GM21515 (cell line): ENCODE results near the gene KARS1.

Experiments used
- ATAC-seq: cut with Tn5 transposase; IDR thresholded peaks from one replicate; pipeline ENCODE4 v1.9.1; 2021; ENCODE audit not compliant: unreplicated experiment

KARS1 gene

GRCh38 chr16:75647492-75648264 is at the start of gene KARS1, which contains the start of gene TERF2IP:
KARS1 (minus strand) TSS chr16:75647665; CDS start chr16:75647639, 26 bp downstream.
TERF2IP (plus strand) TSS chr16:75647773; CDS start chr16:75647883, 110 bp downstream.
- peak; percentile 84 for ATAC-seq

- ATAC-seq, result no peak
Measured at GRCh38 chr16:75695708-75696107, 48.2 kb upstream of the KARS1 start.

- ATAC-seq, result no peak
Measured at GRCh38 chr16:75687361-75687760, 39.9 kb upstream of the KARS1 start.

GRCh38 chr16:75682308-75682707 is 34.8 kb upstream of the KARS1 start:
- ATAC-seq, result no peak

GRCh38 chr16:75679366-75679765 is 31.9 kb upstream of the KARS1 start:
- no peak for ATAC-seq

- no peak for ATAC-seq
Measured at GRCh38 chr16:75676909-75677308, 29.4 kb upstream of the KARS1 start, which contains the start of gene CPHXL2. CPHXL2 (minus strand) TSS chr16:75677009; CDS start chr16:75676999, 10 bp downstream.

- no peak for ATAC-seq
Measured at GRCh38 chr16:75667503-75667902, 20.0 kb upstream of the KARS1 start.

GRCh38 chr16:75660726-75661302 is 13.3 kb upstream of the KARS1 start:
- no peak for ATAC-seq

- ATAC-seq, result no peak
Measured at GRCh38 chr16:75660321-75660720, 12.9 kb upstream of the KARS1 start.

- no peak for ATAC-seq
Measured at GRCh38 chr16:75658175-75658574, 10.7 kb upstream of the KARS1 start.

GRCh38 chr16:75653922-75654321 is 6.5 kb upstream of the KARS1 start:
- ATAC-seq, result no peak

- peak; percentile 37 for ATAC-seq
Measured at GRCh38 chr16:75648265-75649076, 1.0 kb upstream of the KARS1 start.

GRCh38 chr16:75647112-75647491 is 363 bp downstream of the KARS1 start:
- peak; percentile 22 for ATAC-seq

- ATAC-seq, result no peak
Measured at GRCh38 chr16:75644240-75645012, 3.0 kb downstream of the KARS1 start.

- ATAC-seq, result no peak
Measured at GRCh38 chr16:75640598-75640997, 6.9 kb downstream of the KARS1 start.

GRCh38 chr16:75635036-75635435 is 12.4 kb downstream of the KARS1 start:
- no peak for ATAC-seq

- ATAC-seq, result no peak
Measured at GRCh38 chr16:75632857-75633256, 14.6 kb downstream of the KARS1 start.

GRCh38 chr16:75630052-75630451 is 17.4 kb downstream of the KARS1 start:
- ATAC-seq, result no peak

- no peak for ATAC-seq
Measured at GRCh38 chr16:75629132-75629531, 18.3 kb downstream of the KARS1 start.

GRCh38 chr16:75628351-75628750 is 19.1 kb downstream of the KARS1 start:
- ATAC-seq, result no peak

- ATAC-seq, result no peak
Measured at GRCh38 chr16:75627851-75628250, 19.6 kb downstream of the KARS1 start.
